Endometrial microvascular endothelial cells (primary cell): ENCODE results near the gene KREMEN1. TPM values are rescaled to one million over a fixed set of nuclear protein-coding genes. Genes with fewer than 3 reads are reported as not detected.

Experiments
- in situ Hi-C: cut with HindIII; loops from 2 replicates; pipeline ENCODE4 v1.10.0; 2017; ENCODE audit warnings: low sequenced_read_pairs, low pct_unique_long_range_greater_than_20kb; ENCODE audit errors: inconsistent ontology term
- total RNA-seq: library from RNA; depleted of rRNA; stranded (reverse); fragments of >200 nt; gene quantifications from one replicate; pipeline ENCODE4 v1.2.3, GENCODE V29; 2015; ENCODE audit errors: inconsistent ontology term

Gene KREMEN1
- total RNA-seq, 1 donor from 2014 or later, result 0.28 TPM

DNA sequence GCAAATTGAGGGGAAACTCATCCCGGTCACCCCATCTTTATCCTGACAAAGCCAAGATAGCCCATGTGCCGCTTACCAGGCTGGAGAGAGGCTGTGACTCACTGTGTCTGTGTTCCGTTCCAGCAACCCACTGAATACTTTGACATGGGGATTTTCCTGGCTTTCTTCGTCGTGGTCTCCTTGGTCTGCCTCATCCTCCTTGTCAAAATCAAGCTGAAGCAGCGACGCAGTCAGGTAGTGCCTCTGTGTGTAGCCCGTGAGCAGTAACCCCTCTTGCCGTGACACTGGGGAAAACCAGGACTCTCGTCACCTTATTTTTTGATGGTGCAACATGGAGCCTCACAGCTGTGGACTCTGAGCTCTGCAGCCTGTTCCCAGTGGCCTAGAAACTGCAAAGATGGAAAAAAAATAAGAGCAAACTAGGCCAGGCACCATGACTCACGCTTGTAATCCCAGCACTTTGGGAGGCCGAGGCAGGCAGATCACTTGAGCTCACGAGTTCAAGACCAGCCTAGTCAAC, 28.1 kb upstream of the KREMEN1 start:
- in situ Hi-C loops, result no loop called here

DNA sequence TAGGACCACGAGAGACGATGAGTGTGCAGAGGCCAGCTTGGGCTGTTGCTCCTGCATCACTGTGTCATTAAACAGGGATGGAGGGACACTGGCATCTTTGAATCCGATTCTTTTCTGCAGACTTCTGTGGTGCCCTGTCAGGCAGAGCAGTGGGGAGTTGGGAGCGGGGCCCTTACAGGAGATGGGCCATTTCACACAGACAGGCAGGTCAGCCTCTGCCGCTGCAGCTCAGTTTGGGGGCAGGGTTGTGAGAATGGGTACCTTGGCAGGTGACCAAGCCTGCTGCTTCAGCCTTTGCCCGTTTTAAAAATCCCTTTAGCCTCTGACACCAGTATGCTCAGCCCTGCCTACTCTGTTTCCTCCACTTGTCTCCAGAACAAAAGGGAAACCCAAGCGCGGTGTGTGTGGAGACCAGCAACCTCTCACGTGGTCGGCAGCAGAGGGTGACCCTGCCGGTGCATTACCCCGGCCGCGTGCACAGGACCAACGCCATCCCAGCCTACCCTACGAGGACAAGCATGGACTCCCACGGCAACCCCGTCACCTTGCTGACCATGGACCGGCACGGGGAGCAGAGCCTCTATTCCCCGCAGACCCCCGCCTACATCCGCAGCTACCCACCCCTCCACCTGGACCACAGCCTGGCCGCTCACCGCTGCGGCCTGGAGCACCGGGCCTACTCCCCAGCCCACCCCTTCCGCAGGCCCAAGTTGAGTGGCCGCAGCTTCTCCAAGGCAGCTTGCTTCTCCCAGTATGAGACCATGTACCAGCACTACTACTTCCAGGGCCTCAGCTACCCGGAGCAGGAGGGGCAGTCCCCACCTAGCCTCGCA, 23.8 kb upstream of the KREMEN1 start:
- in situ Hi-C loops, result no loop called here

DNA sequence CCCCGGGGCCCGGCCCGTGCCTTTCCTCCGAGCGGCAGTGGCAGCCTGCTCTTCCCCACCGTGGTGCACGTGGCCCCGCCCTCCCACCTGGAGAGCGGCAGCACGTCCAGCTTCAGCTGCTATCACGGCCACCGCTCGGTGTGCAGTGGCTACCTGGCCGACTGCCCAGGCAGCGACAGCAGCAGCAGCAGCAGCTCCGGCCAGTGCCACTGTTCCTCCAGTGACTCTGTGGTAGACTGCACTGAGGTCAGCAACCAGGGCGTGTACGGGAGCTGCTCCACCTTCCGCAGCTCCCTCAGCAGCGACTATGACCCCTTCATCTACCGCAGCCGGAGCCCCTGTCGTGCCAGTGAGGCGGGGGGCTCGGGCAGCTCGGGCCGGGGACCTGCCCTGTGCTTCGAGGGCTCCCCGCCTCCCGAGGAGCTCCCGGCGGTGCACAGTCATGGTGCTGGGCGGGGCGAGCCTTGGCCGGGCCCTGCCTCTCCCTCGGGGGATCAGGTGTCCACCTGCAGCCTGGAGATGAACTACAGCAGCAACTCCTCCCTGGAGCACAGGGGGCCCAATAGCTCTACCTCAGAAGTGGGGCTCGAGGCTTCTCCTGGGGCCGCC, 23.1 kb upstream of the KREMEN1 start:
- in situ Hi-C loops, result no loop called here

DNA sequence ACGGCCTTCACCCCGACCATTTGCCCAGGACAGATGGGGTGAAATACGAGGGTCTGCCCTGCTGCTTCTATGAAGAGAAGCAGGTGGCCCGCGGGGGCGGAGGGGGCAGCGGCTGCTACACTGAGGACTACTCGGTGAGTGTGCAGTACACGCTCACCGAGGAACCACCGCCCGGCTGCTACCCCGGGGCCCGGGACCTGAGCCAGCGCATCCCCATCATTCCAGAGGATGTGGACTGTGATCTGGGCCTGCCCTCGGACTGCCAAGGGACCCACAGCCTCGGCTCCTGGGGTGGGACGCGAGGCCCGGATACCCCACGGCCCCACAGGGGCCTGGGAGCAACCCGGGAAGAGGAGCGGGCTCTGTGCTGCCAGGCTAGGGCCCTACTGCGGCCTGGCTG, 22.4 kb upstream of the KREMEN1 start:
- in situ Hi-C loops, result no loop called here

DNA sequence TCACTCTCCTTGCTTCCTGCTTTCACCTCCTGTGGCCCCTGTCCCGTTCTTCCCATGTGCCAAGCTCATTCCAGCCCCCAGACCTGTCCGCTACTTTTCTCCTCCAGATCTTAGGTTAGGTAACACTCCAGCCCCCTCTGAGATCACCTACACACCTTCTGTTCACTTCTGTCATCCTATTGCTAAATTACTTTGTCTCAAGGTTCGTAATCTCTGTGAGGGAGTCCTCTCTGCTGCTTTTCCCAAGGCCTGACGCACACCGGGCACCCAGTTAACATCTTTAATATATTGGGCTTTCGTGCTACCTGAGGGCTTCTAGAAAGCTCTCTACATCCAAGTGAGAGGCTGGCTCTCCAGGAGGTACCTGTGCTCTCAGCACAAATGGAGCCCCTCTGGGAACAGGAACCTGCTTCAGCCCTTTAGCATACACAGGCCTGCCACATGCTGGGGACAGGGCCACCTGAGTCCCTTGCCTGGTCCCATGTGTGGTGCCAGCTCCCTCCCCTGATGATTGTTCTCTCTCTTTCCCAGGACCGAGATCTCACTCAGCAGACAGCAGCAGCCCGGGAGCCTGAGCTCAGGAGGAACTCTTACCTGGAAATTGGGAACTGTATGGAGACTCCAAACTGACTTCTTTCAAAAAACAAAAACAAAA, 19.7 kb upstream of the KREMEN1 start:
- in situ Hi-C loops, result no loop called here

DNA sequence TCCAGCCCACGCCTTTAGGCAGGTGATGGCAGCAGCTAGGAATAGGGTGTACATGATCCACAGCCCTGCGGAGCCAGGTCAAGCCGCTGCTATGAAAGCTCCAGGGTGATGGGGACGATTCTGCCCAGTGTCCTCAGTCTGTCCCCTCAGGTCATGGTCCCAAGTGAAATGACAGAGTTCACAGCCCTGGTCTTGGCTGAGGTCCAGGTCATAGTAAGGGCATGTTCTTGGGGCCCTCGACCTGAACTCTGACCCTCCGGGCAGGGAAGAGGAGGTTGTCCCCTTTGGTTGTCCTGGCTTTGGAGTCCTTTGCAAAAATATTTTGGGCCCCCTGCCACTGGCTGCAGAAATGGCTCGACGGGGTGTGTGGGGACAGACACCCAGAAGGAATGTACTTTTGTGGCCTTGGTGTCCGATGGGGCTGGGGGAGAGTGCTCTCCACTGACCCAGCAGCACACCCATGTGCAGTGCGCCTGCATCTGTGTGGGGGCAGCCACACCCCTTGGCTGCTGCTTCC, 18.5 kb upstream of the KREMEN1 start:
- in situ Hi-C loops, result no loop called here

DNA sequence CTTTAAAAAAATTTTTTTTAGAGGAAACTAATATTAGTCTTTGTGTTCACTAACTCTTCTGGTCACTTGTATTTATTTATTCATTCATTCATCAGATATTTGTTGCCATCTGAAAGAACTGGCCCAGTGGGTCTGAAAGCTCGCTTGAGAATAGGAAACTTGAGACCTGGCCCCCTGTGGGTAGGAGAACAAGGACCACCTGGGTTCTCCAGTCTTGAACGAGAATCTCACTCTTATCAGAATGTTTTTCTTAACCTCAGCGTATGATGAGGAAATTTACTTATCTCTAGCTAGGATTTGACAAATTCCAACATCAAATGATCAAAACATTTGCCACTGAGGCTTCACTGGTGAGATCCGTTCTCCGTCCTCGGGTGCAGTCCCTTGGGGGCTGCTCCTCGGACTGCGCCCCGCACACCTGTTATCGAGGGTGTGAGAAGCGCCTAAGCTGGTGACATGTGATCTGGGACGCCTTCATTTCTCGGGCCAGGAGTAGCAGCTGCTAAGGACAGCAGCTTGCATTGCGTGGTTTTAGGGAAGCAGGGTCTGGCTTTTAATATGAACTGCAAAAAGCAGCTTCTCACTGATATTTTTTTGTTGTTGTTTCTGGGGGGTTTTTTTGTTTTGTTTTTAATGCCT, 17.5 kb upstream of the KREMEN1 start:
- in situ Hi-C loops, result no loop called here

DNA sequence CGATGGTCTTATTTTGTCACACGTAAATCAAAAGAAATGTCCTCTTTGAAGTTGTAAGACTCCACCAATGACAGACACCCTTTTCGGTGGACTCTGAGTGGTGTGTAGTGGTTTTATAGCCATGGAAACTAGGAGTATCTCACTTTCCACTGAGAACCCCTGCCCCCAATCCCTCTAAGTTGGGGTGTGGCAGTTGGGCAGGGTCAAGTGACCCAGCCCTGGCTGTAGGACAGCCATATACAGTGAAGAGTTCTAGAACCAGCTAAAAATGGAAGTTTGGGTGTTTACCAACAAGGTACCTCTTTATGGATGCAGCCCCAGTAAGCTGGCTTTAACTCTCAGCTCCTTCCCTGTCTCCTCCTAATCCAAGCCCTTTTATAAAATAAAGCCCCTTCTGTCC, 16.4 kb upstream of the KREMEN1 start:
- in situ Hi-C loops, result no loop called here

DNA sequence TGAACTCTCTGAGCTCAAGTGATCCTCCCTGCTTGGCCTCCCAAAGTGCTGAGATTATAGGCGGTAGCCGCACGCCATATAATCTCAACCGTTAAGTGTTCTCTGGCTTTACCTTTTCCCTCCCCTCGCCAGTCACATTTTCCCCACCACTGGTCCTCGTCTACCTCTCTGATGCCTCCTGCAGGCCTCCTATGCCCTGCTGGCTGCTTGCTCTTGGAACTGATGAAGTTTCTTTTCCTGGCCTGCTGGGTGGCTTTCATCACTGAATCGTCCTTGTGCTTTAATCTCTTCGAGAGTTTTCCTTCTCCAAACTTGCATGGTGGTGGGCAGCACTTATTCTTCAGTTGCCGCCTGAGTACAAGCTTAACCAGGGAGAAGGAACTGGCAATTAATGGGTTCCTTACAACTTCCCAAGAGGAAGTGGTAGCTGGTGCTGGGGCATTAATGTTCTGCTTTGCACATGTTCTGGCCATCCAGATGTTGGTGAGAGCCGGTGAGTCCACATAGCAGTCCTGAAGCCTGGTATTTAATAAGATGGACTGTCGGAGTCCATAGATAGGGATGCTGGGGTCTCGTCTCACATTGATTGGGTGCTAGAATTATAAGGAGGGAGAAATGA, 12.5 kb upstream of the KREMEN1 start:
- in situ Hi-C loops, result no loop called here

DNA sequence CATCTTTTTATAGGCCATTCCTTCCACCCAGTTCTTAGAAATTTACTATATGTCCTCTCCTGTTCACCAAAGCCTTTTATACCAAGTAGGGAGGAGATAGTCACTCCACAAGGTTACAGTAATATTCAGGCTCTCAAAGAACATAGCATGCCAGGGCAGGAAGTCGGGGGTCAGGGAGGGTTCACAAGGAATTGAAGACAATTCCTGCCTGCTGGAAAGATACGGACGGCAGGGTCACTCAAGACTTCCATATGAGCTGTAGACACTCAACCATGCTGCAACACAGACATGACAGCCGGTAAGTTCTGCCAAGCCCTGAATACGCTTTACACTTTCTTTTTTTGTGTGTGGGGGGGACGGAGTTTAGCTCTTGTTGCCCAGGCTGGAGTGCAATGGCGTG, 11.9 kb upstream of the KREMEN1 start:
- in situ Hi-C loops, result no loop called here

DNA sequence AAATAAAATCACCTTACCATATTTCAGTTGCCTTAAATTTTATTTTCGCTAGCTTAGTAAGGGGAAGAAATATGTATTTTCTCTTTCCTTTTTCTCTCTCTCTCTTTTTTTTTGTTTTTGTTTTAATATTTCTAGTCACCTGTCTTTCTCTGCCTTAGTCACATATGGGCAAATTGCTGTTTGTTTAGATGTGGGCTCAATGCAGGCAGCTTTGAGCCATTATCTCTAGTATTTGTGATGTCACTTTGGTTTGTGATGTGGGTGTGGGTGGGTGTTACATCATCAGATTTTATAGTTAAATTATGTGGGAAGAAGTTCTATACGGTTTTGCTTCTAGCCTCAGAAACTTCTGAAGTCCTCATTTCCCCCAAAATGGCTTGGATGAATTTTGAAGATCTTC, 11.1 kb upstream of the KREMEN1 start, which contains the start of gene C22orf31:
C22orf31 (minus strand) TSS at position 59 of the 400 bp plus-strand sequence; CDS start at position 20, 39 bp downstream.
- in situ Hi-C loops, result no loop called here

DNA sequence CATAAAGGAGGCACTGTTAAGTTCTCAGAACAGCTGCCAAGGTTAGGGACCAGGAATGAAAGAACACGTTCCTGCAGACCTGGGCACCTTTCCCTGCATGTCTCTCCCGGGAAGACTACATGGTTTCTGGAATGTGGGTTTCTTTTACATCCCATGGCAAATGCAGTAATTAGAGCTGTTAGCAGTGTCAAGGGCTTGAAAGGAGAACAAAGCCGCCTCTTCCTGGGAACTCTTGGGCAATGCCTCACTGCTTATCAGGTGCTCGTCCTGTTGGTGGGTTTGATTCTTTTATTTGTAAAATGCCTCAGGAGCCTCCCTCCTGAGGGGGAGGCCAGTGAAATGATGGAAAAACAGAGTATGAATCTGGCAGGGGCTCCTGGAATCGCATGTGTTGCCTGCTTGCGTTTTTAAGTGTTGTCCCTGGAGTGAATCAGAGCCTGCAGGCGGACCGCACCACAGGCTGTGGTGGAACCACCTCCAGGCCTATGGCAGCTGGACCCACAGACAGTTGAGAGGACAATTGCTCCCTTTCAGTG, 10.5 kb upstream of the KREMEN1 start:
- in situ Hi-C loops, result no loop called here

DNA sequence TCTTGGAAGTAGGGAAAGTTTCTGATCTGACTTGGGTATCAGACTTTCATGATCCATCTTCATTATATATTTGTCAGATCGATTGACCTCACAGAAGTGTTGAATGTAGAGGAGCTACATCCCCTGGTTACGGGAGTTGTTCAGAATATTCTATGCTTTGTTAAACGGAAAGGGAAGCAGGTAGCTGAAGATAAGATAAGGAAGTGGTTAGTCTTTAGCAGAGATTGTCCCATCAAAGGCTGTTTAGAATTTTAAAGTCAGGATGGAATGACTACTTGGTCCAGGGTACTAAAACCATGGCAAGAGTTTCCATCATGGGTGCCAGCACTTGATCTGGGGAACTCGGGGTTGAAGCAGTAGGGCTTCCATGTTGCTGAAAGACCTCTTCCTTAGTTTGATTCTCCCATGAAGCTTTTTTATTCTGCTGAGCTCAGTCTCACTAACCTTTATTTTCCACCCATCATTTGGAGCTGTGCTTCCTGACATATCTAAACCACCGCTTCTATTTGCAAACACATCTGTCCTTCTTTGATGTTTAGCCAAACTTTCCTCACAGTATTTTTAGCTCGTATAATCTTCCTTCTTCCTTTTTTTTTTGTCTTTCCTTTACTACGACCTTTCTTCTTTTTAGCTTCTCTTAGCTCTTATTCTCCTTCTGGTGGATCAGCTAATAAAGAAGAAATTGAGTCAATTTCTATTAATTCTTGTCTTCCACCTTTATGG, 7.2 kb upstream of the KREMEN1 start:
- in situ Hi-C loops, result no loop called here

DNA sequence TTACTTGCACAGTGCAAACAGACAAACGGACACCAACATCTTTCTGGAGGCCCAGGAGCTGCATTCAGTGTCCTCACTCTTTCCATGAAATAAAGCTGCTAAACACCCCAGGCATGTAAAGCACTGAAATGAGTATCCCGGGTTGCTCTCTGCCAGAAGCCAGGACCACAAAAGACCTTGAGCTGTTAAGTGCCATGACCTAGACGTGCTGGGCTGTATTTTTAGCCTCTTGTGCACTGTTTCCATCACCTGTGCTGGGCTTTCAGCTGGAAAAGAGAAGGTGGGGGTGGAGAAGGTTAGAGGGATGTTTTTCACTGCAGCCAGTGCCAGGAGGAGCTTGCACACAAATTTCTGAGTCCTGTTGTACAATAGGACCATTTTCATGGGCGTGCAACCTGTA, 3.4 kb upstream of the KREMEN1 start:
- in situ Hi-C loops, result no loop called here

DNA sequence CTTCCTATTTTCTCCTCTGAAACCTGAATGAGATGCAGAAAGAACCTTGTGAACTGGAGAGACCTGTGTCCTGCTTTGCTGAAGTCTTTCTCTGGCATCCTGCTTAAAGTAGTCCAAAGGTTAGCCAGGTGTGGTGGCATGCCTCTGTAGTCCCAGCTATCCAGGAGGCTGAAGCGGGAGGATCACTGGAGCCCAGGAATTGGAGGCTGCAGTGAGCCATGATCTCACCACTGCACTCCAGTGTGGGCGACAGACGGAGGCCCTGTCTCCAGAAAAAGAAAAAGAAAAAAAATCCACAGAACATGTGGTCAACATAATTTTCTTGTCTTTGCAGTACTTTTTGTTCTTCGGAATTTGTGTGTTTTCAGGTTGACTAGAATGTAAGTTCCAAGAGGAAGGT, 2.3 kb upstream of the KREMEN1 start:
- in situ Hi-C loops, result no loop called here

DNA sequence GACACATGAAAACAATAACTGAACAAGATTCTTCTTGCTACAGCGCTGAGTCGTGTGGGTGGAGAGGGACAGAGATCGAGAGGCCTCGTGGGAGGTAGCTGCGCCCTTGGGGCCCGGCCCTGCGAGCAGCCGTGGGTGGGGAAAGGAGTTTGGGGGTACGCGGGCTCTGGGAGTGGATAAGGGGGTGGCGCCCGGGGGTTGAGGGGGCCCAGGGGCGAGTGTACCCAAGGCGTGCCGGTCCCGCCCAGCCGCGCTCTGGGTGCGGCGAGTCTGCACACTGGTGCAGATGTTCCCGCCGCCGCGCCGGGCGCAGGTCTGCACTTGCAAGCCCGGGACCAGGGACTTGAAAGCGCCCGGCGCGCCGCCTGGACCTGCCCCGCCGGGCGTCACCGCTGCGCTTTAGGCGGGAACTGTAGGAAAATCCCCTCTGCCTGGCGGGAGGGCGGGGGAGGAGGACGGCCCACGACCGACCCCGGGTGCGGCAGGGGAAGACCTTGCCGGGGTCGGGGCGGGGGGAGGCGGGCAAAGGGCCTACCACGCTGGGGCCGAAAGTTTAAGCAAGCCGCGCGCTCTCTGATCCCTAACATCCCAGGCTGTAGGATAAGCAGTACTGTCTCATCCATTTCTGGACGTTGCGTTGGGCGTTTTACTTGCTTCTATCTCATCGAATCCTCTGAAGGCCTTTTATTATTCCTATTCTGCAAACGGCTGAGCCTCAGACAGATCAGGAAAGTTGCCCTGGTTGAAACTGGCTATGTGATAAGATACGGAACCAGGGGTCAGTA, 1.4 kb upstream of the KREMEN1 start:
- in situ Hi-C loops, result no loop called here
